IMR-90 (cell line): ENCODE data around the gene TSPO.

ENCODE experiments used
- FOS ChIP-seq: fragments of 150-350 bp; IDR thresholded peaks from 2 replicates; pipeline ENCODE4 v1.6.1; 2016; ENCODE audit warnings: low read depth, low read length
- MAZ ChIP-seq: IDR thresholded peaks from 2 replicates; pipeline ENCODE4 v1.6.1; 2012; ENCODE audit warnings: low read depth, mild to moderate bottlenecking, low read length, improper control_type of control experiment, moderate library complexity, borderline replicate concordance
- POLR2A ChIP-seq: IDR thresholded peaks from 2 replicates; pipeline ENCODE4 v1.6.1; 2012; ENCODE audit warnings: mild to moderate bottlenecking, low read depth, low read length
- RCOR1 ChIP-seq: IDR thresholded peaks from 2 replicates; pipeline ENCODE4 v1.6.1; 2012; ENCODE audit warnings: mild to moderate bottlenecking, low read length, improper control_type of control experiment; ENCODE audit not compliant: insufficient replicate concordance
- RFX5 ChIP-seq: IDR thresholded peaks from 2 replicates; pipeline ENCODE4 v1.8.0; 2012; ENCODE audit warnings: low read depth, mild to moderate bottlenecking, low read length, moderate library complexity
- TF ChIP-seq, protein P1 (sequence below): conservative IDR thresholded peaks from 2 replicates; pipeline ENCODE4 v1.5.1; 2012; ENCODE audit warnings: mild to moderate bottlenecking, low read depth, low read length, improper control_type of control experiment

DNA sequence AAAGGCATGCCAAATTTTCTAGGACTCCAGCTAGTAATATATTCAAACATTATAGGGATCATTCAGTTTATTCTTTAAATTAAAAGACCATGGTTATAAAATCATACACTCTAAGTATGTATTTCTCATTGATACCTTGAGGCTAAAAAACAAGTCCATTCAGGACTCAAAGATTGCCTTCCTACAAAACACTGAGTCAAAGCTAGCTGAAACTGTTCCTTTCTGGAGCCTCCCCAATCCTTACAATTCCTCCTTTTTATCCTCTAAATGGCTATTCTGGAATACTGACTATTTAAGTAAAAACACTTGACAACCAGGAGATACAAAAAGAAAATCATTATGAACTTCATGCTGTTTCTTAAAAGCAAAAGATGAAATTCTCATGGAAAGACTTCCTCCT is 40.5 kb downstream of the TSPO start:
- TF ChIP-seq, protein P1, sequence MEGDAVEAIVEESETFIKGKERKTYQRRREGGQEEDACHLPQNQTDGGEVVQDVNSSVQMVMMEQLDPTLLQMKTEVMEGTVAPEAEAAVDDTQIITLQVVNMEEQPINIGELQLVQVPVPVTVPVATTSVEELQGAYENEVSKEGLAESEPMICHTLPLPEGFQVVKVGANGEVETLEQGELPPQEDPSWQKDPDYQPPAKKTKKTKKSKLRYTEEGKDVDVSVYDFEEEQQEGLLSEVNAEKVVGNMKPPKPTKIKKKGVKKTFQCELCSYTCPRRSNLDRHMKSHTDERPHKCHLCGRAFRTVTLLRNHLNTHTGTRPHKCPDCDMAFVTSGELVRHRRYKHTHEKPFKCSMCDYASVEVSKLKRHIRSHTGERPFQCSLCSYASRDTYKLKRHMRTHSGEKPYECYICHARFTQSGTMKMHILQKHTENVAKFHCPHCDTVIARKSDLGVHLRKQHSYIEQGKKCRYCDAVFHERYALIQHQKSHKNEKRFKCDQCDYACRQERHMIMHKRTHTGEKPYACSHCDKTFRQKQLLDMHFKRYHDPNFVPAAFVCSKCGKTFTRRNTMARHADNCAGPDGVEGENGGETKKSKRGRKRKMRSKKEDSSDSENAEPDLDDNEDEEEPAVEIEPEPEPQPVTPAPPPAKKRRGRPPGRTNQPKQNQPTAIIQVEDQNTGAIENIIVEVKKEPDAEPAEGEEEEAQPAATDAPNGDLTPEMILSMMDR: no peak
- TF ChIP-seq POLR2A: no peak
- TF ChIP-seq MAZ: no peak
- no peak for TF ChIP-seq RCOR1
- TF ChIP-seq FOS: no peak
- no peak for TF ChIP-seq RFX5
